HAP-1 (cell line): ENCODE data around the gene TMPRSS4.
"Not testable (repeated sequence)": the region's sequence is repeated elsewhere in the genome, so short reads cannot be mapped to it uniquely, and the experiment has no call there.

Experiments used
- DNase-seq, 2 experiments: peaks; one replicate each; pipeline ENCODE4 v3.0.0-alpha.2; 2016 to 2020; ENCODE audit warnings: low spot score in 2 of 2
- H3K27me3 ChIP-seq: fragments of 250-450 bp; sonication (Bioruptor Pico); 2 replicates; pipeline ENCODE4 v1.5.1; 2020; ENCODE audit warnings: low read depth, mild to moderate bottlenecking, moderate library complexity
- H3K36me3 ChIP-seq: fragments of 250-450 bp; sonication (Bioruptor Pico); replicated peaks from 2 replicates; pipeline ENCODE4 v1.5.1; 2020; ENCODE audit warnings: mild to moderate bottlenecking
- H3K4me1 ChIP-seq: fragments of 250-450 bp; sonication (Bioruptor Pico); 2 replicates; pipeline ENCODE4 v1.5.1; 2020; ENCODE audit warnings: mild to moderate bottlenecking
- H3K4me3 ChIP-seq: fragments of 250-450 bp; sonication (Bioruptor Pico); 2 replicates; pipeline ENCODE4 v1.5.1; 2020; ENCODE audit warnings: mild to moderate bottlenecking, moderate library complexity
- H3K9me3 ChIP-seq: fragments of 250-450 bp; sonication (Bioruptor Pico); 2 replicates; pipeline ENCODE4 v1.5.1; 2020; ENCODE audit warnings: mild to moderate bottlenecking, moderate library complexity
- in situ Hi-C: fragments of 300-500 bp; cut with MboI; formaldehyde crosslinking; loops from 3 replicates; pipeline ENCODE4 v1.14.3; 2020; ENCODE audit warnings: low sequenced_read_pairs, inconsistent platforms, mixed read lengths

The TMPRSS4 gene

DNA sequence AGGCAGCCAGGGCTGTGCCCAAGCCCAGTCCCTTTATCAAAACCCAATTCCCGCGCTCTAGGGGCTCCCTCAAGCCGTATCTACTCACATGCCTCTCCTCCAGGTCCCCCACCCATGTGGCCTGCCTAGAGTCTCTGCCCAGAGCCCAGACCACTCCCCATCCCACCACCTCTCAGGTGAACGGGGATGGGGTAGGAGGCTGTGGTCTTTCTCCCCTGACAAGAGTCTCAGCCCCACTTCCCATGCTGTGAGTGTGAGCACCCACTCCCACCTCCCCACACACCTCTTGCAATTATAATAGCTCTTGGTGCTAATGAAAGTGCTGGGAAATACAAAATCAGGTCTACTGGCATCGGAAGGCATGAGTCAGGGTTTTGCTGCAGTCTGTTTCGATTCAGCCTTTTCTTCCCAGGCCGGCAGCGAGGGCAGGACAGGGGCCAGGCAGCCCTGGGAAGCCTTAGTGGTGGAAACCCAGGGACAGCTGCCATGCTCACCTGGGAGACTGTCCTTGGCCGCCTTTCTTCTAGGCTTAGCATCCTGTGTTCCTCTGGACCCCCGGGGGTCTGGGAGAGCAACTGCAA, 16.7 kb upstream of the TMPRSS4 start:
- H3K27me3 ChIP-seq: peaks cover 18% of the 10 kb centered on the region
- H3K4me1 ChIP-seq: no peaks in the 10 kb centered on the region
- no peaks in the 10 kb centered on the region for H3K9me3 ChIP-seq
- H3K36me3 ChIP-seq: no peaks in the 10 kb centered on the region
- H3K4me3 ChIP-seq: no peak overlapping the region
- in situ Hi-C loops: no loop called here
- DNase-seq: no peak

- H3K27me3 ChIP-seq: peaks cover 18% of the 10 kb centered on the region
- in situ Hi-C loops: no loop called here
- no peaks in the 10 kb centered on the region for H3K36me3 ChIP-seq
Observed at GRCh38 chr11:118060869-118061268, 16.0 kb upstream of the TMPRSS4 start.

DNA sequence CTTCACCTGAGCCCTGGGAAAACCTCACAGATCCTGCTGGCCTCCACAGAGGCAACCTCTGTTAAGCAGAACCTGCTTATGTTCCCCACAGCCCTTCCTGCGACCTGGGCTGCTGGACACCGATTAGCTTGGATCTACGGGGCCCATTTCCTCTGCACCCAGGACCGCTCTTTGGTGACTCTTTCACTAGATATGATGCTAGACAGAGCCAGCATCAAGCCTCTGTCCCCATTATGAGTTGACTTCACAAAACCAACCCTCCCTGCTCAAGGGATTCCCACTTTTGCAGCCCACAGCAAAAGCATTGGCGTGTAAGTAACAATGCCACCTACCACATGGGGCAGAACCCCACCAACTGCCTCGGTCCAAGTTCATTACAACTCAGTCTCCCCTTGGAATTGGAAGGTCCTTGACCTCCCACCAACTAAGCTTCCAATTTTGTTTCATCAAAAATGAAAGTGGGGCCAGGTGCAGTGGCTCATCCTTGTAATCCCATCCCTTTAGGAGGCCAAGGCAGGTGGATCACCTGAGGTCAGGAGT, 15.2 kb upstream of the TMPRSS4 start:
- Histone ChIP-seq H3K4me3 (no peak overlapping the region), H3K27me3 (peaks cover 17% of the 10 kb centered on the region), H3K4me1 (no peaks in the 10 kb centered on the region), H3K9me3 (no peaks in the 10 kb centered on the region), H3K36me3 (no peaks in the 10 kb centered on the region)
- in situ Hi-C loops: no loop called here
- DNase-seq: no peak

More at GRCh38 chr11:118060869-118061268, 16.0 kb upstream of the TMPRSS4 start:
- H3K9me3 ChIP-seq: no peaks in the 10 kb centered on the region
- no peak for DNase-seq
- H3K4me3 ChIP-seq: no peak overlapping the region
- no peaks in the 10 kb centered on the region for H3K4me1 ChIP-seq

- peaks cover 12% of the 10 kb centered on the region for H3K27me3 ChIP-seq
- H3K36me3 ChIP-seq, in situ Hi-C loops, DNase-seq, H3K4me3 ChIP-seq, H3K4me1 ChIP-seq, H3K9me3 ChIP-seq: not testable (repeated sequence)
Observed at GRCh38 chr11:118062181-118062580, 14.7 kb upstream of the TMPRSS4 start.

DNA sequence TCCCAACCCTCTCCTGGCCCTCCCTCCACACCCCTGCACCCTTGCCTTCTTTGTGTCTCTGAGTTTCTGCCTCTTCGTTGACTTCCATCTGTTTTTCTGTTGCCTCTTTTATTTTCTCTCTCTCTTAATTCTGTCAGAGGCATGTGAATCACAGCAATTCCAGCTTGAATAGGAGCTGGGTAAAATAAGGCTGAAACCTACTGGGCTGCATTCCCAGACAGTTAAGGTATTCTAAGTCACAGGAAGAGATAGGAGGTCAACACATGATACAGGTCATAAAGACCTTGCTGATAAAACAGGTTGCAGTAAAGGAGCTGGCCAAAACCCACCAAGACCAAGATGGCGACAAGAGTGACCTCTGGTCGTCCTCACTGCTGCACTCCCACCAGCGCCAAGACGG, 14.2 kb upstream of the TMPRSS4 start:
- H3K27me3 ChIP-seq, in situ Hi-C loops, H3K9me3 ChIP-seq, H3K4me1 ChIP-seq, H3K4me3 ChIP-seq, DNase-seq, H3K36me3 ChIP-seq: not testable (repeated sequence)

DNA sequence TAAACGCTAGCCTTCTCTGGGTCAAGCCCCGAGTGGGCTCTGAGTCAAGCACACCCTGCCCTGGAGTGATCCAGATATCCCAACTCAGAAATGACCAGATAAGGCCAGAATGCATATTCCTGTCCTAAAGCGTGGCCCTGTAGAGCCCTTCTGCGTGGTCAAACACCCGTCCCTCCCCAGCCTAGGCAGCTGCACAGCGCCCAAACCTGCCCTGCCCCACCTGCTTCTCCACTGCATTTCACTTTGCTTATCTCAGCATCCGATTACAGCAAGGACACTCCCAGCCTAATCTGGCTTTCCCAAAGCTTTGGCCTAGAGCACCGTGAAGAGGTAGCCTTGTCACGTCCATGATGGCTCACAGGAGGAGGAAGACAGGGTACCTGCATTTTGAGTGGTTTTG, 11.9 kb upstream of the TMPRSS4 start:
- Histone ChIP-seq H3K9me3 (no peaks in the 10 kb centered on the region), H3K36me3 (no peaks in the 10 kb centered on the region), H3K4me3 (no peak overlapping the region), H3K27me3 (no peaks in the 10 kb centered on the region), H3K4me1 (no peaks in the 10 kb centered on the region)
- DNase-seq: no peak
- in situ Hi-C loops: no loop called here

DNA sequence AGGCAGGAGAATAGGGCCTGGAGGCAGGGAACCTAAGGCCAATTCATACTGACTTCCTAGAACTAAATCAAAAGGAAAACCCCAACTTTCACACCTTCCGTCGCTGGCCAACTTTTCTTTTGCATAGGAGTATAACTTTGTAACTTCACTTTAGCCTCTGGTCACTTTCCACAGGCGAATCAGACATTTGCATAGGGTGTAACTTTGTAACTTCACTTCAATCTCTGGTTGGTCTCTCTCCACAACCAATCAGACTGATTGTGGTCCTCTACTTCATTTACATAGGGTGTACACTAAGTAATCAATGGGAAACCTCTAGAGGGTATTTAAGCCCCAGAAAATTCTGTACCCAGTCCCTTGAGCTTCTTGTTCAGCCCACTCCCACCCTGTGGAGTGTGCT, 11.5 kb upstream of the TMPRSS4 start:
- Histone ChIP-seq H3K4me3 (no peak overlapping the region), H3K4me1 (no peaks in the 10 kb centered on the region), H3K27me3 (no peaks in the 10 kb centered on the region), H3K9me3 (no peaks in the 10 kb centered on the region), H3K36me3 (no peaks in the 10 kb centered on the region)
- DNase-seq: no peak
- in situ Hi-C loops: no loop called here

DNA sequence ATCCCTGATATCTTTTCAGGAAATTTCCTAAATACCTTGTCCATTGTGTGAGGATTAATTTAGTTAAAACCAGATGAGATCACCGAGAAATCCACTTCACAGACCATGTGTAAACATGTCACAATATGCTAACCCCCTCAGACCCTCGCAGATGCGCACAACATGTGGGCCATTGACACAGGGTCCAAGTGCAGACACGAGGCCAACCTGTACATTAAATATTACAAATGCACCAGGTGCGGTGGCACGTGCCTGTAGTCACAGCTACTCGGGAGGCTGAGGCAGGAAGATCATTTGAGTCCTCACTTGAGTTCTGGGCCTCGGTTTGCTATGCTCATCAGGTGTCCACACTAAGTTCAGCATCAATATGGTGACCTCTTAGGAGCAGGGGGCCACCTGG, 9.9 kb upstream of the TMPRSS4 start:
- DNase-seq: no peak
- Histone ChIP-seq H3K4me1 (no peaks in the 10 kb centered on the region), H3K9me3 (no peaks in the 10 kb centered on the region), H3K4me3 (no peak overlapping the region), H3K36me3 (no peaks in the 10 kb centered on the region), H3K27me3 (no peaks in the 10 kb centered on the region)
- in situ Hi-C loops: no loop called here

GRCh38 chr11:118068206-118068944, 8.5 kb upstream of the TMPRSS4 start:
- H3K27me3 ChIP-seq: no peaks in the 10 kb centered on the region
- H3K4me1 ChIP-seq: no peaks in the 10 kb centered on the region
- no peaks in the 10 kb centered on the region for H3K9me3 ChIP-seq
- in situ Hi-C loops: no loop called here
- no peak overlapping the region for H3K4me3 ChIP-seq
- DNase-seq: no peak
- H3K36me3 ChIP-seq: no peaks in the 10 kb centered on the region

- H3K36me3 ChIP-seq: no peaks in the 10 kb centered on the region
- no peak for DNase-seq
- no peaks in the 10 kb centered on the region for H3K9me3 ChIP-seq
- in situ Hi-C loops: no loop called here
- H3K27me3 ChIP-seq: no peaks in the 10 kb centered on the region
- no peaks in the 10 kb centered on the region for H3K4me1 ChIP-seq
- no peak overlapping the region for H3K4me3 ChIP-seq
Observed at GRCh38 chr11:118068945-118069612, 7.8 kb upstream of the TMPRSS4 start.

- Histone ChIP-seq H3K36me3 (no peaks in the 10 kb centered on the region), H3K4me3 (no peak overlapping the region), H3K27me3 (no peaks in the 10 kb centered on the region), H3K9me3 (no peaks in the 10 kb centered on the region), H3K4me1 (no peaks in the 10 kb centered on the region)
- DNase-seq: no peak
- in situ Hi-C loops: no loop called here
Observed at GRCh38 chr11:118071416-118072030, 5.4 kb upstream of the TMPRSS4 start.

DNA sequence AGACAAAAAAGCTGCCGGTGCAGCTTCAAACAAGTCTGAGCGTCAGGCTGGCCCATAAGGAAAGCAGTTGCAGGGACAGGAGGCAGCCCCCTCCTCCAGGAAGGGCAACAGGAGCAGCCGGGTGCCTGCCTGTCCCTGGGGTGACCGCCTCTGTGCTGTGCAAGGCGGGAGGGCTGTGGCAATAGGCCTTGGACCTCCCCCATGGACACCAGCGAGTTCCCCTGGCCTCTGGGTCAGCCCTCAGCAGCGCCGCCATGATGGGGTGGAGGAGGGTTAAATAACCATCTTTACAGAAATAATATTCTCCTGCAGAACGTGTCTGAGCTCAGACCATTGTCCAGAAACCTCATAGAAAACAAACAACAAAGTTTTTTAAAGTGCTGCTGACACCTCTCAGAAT, 3.3 kb upstream of the TMPRSS4 start:
- no peak for DNase-seq
- in situ Hi-C loops: no loop called here

DNA sequence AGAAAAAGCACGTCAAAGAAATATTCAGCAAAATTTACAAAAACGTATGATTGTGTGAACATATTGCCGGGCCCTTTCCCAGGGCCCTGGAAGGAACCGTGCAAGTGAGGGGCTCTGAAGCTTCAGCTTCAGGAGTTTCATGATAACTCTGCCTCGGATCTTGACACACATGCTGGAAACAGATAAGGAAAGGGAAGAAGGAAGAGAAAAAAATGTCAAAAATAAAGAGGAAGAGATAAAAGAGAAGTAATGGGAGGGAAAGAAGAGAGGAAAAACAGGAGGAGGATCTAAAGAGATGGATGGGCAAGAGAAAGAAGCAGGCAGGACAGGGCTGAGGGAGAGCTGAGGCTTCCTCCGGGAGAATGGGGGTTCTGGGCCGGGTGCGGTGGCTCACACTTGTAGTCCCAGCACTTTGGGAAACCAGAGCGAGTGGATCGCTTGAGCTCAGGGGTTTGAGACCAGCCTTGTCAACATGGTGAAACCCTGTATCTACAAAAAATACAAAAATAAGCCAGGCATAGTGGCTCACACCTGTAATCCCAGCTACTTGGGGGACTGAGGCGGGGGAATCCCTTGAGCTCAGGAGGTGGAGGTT, 2.7 kb upstream of the TMPRSS4 start:
- Histone ChIP-seq H3K9me3 (no peaks in the 10 kb centered on the region), H3K36me3 (no peaks in the 10 kb centered on the region), H3K27me3 (no peaks in the 10 kb centered on the region), H3K4me1 (no peaks in the 10 kb centered on the region), H3K4me3 (no peak overlapping the region)
- in situ Hi-C loops: no loop called here
- DNase-seq: no peak

More for the DNA sequence above, 3.3 kb upstream of the TMPRSS4 start:
- Histone ChIP-seq H3K4me3 (no peak overlapping the region), H3K4me1 (no peaks in the 10 kb centered on the region), H3K9me3 (no peaks in the 10 kb centered on the region), H3K36me3 (no peaks in the 10 kb centered on the region), H3K27me3 (no peaks in the 10 kb centered on the region)
